NCI-H2081 treated with DMSO at 0.1 percent for 48 hours (cell line): ENCODE results near the gene TMEM212.
"Not testable (repeated sequence)": the region's sequence is repeated elsewhere in the genome, so short reads cannot be mapped to it uniquely, and the experiment has no call there.

Experiments used
- DNase-seq: peaks from one replicate; lab custom pipeline; 2025; lab: John Stamatoyannopoulos, UW

TMEM212 gene

GRCh38 chr3:171890398-171890797 lies 47.2 kb downstream of the TMEM212 start:
- DNase-seq: no peak

GRCh38 chr3:171892457-171892856 lies 49.3 kb downstream of the TMEM212 start:
- no peak for DNase-seq

GRCh38 chr3:171895291-171895690 lies 52.1 kb downstream of the TMEM212 start:
- no peak for DNase-seq

GRCh38 chr3:171895900-171896299 lies 52.8 kb downstream of the TMEM212 start:
- DNase-seq: no peak

GRCh38 chr3:171896316-171896715 lies 53.2 kb downstream of the TMEM212 start:
- DNase-seq: no peak

GRCh38 chr3:171898192-171898591 lies 55.0 kb downstream of the TMEM212 start:
- no peak for DNase-seq

GRCh38 chr3:171900446-171900845 lies 57.3 kb downstream of the TMEM212 start:
- DNase-seq: no peak

GRCh38 chr3:171901615-171902312 lies 58.6 kb downstream of the TMEM212 start:
- no peak for DNase-seq

GRCh38 chr3:171904829-171905228 lies 61.7 kb downstream of the TMEM212 start:
- no peak for DNase-seq

GRCh38 chr3:171906503-171906902 lies 63.4 kb downstream of the TMEM212 start:
- DNase-seq: not testable (repeated sequence)

GRCh38 chr3:171906951-171907676 lies 64.0 kb downstream of the TMEM212 start:
- DNase-seq: no peak

GRCh38 chr3:171907761-171908160 lies 64.6 kb downstream of the TMEM212 start:
- no peak for DNase-seq

- no peak for DNase-seq
Observed at GRCh38 chr3:171908731-171909130, 65.6 kb downstream of the TMEM212 start.
